NCI-H1417 (cell line): ENCODE results near the gene CEP85L.

Experiments
- DNase-seq, 3 experiments: peaks; one replicate each; lab custom pipeline; 2025; lab: John Stamatoyannopoulos, UW

The CEP85L gene

GRCh38 chr6:118651282-118652050, at the start of gene CEP85L:
CEP85L (minus strand) TSS chr6:118651591; CDS start chr6:118651269, 322 bp downstream.
- DNase-seq, result peak; percentile 92 to 99 (median 97)

DNA sequence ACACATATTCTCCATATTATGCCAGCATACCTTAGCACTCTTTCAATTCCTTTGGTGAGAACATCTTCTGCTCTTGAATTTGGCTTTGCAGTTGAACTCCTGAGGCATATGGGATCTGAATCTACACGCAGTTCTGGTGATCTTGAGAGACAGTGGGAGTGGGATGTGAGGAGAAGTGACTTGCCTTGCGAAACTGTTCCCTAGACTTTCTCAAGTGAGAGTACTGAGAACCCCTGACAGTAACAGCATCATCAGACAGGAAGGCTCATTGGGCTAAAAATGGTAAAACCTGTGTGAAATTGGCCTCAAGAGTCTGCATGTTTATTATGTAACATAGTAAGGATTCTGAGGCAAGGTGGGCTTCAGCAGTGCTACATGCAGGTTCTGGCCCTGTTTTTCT, 49.1 kb upstream of the CEP85L start:
- no peak for DNase-seq

DNA sequence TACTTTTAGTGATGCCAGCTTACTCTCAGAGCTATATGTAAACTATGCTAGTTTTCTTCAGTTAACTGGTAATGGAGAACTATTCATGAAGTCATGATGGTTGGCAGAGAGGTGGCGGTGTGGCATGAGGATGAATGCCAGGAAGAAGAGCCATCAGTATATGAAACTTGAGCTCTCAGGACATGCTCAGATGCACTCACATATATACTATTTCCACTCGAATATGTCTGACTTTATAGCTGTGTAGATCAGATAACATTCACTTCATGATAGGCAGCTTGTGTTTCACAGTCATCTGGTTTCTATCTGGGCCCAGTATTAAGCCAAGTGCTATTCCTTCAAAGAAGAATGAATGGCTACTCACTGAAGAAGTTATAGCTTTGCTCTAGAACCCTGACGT, 46.2 kb upstream of the CEP85L start:
- DNase-seq, result peak in 1 of 3 experiments; percentile 66

GRCh38 chr6:118696271-118696670, 44.9 kb upstream of the CEP85L start:
- no peak for DNase-seq

DNA sequence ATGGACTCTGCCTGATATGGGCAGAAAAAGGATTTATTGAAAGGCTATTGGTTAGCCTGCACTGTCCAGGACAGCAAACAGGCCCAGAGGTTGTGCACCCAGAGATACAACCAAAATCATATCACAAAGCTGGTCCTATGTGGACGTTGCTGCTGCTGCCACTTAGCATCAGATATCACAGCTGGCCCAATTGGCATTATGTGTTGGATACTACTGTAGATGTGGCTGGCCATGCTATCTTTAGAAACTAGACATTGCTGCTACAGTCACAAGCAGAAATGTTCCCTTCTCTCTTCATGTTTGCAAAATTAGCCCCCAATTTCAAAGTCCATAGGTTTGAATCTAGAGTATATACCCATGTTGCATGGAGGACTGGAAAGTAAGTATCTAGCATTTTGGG, 42.2 kb upstream of the CEP85L start:
- DNase-seq, result no peak

- DNase-seq, result no peak
Observed at GRCh38 chr6:118685823-118686449, 34.5 kb upstream of the CEP85L start.

DNA sequence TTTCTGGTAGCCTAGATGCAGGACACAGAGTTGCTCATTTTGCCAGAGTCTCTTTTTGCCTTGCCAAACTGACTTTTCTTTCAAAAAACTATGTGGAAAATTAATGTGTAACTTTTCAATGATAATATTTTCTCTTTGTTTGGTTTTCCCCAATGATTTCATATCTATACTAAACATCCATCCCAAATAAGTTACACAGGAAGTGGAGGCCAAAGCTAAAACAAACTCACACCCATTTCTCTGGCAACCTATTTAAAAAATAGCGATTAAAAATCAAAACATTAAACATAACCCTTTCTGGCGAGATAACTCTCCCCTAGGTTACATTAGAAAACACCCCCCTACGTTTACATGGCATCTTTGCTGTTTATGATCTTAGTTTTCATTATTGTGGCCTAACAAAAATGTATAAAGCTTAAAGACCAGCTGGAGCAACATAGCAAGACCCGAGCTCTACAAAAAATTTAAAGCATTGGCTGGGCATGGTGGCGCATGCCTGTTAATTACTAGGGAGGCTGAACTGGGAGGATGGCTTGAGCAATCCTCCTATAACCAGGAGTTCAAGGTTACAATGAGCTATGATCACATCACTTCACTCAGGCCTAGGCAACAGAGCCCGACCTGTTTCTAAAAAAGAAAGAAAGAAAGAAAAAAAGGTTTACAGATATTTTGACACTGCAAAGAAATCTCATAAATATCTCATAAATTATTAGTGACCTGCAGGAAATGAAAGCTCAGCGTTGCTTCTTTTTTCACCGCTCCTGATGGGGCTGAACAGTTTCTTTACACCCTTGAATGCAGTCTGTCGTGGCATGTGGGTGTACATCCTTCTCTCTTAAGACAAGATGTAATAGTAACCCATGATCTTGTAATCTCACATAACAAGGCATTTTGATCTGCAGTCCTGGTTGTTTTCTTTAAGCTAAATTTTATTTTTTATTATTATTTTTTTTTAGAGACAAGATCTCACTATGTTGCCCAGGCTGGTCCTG, 32.8 kb upstream of the CEP85L start:
- DNase-seq, result no peak

DNA sequence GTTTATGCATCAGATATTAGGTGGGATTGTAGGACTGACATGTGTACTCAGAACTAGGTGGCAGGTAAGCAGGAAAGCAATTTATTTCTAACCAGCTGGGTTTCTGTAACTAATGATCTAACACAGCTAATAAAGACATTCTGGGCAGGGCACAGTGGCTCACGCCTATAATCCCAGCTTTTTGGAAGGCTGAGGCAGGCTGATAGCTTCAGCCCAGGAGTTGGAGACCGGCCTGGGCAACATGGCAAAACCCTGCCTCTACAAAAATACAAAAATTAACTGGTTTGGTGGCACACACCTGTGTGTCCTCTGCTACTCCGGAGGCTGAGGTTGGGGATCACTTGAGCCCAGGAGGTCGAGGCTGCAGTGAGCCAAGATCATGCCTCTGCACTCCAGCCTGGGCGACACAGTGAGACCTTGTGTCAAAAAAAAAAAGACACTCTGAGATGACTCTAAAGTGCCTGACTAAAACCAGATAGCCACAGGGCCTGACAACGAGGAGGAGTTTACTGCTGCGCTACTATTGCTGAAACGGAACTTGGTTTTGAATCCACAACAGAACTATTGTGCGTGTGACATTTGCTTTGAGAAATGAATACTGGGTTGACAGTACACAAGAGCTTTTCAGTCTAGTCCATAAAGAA, 29.2 kb upstream of the CEP85L start:
- DNase-seq, result no peak

GRCh38 chr6:118679327-118679901, 28.0 kb upstream of the CEP85L start:
- DNase-seq, result no peak

DNA sequence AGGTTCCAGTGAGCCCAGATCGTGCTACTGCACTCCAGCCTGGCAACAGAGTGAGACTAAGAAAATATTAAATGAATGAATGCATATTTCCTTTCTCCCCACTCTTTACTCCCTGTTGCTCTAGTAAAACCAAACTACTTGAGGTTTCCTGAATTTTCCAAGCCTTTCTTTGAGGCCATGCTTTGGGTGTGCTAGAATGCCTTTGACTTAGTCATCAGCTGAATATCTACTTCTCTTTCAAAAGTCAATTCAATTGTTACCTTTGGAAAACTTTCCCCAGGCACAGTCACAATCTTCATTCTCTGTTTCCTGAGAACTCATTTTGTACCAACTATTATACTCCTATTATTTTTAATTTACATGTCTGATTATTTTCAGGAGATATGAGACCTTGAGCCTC, 27.5 kb upstream of the CEP85L start:
- DNase-seq, result no peak

- no peak for DNase-seq
Observed at GRCh38 chr6:118677193-118677592, 25.8 kb upstream of the CEP85L start.

DNA sequence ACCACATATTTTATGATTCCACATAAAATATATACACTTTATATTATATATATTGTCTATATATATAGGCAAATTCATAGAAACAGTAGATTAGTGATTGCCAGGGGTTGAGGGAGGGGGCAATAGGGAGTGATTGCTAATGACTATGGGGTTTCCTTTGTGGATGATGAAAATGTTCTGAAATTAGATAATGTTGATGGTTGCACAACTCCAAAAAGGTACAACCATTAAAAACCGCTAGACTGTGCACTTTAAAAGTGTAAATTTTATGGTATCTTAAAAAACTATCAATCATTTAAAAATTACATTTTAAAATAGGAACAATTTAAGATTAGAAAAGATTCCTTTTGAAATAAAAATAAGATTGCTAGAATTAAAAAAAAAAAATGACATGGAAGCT, 23.8 kb upstream of the CEP85L start:
- DNase-seq, result no peak

DNA sequence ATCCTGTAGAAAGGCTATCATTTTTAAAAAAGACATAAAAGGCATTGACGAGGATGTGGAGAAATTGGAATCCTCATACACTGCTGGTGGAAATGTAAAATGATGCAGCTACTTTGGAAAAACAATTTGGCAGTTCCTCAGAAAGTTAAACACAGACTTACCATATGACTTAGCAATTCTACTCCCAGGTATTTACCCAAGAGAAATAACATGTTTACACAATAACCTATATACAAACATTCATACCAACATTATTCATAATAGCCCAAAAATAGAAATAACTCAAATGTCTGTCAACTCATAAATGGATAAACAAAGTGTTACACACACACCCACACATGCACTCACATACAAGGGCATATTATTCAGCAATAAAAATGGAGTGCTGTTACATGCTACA, 23.4 kb upstream of the CEP85L start:
- DNase-seq, result no peak

DNA sequence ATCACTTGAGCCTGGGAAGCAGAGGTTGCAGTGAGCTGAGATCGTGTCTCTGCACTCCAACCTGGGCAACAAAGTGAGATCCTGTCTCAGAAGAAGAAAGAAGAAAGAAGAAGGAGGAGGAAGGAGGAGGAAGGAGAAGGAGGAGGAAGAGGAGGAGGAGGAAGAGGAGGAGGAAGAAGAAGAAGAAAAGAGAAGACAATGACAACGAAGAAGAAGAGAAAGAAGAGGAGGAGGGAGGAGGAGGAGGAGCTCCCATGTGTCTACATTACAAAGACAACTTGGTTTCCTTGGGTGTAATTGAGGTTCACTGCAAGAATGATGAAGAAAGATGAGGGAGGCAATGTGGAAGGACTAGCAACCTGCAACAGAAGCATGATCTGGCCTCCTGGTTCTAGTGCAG, 21.3 kb upstream of the CEP85L start:
- DNase-seq, result no peak

- no peak for DNase-seq
Observed at GRCh38 chr6:118669561-118669960, 18.2 kb upstream of the CEP85L start.

DNA sequence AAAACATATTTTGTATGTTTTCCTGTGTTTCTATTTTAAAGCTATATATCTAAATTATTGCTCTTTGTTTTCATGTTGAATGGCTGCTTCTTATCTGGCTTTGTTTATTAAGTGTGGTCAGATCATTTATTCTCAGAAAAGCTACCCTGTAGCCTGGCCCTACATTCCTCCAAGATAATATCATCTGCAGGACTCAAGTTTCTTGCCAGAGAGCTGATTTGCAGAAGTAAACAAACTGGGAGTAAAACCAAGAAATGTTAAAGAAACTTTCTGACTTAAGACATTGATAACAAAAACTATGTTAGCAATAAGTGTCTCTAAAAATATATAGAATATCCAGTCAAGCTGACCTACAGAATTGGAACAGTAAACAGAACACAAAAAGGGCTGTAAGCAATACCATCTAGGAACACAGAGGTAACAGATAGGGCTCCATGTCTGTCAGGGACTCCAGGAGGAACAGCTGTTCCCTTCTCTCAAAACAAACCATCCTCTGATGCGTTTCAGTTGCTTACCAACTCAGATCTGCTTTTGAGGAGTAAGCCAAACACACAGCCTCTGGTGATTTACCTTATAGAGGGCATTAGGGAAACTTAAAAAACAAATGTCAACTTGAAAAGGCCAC, 17.5 kb upstream of the CEP85L start:
- no peak for DNase-seq

GRCh38 chr6:118667988-118668387, 16.6 kb upstream of the CEP85L start:
- no peak for DNase-seq

- DNase-seq, result no peak
Observed at GRCh38 chr6:118665011-118665410, 13.6 kb upstream of the CEP85L start.

DNA sequence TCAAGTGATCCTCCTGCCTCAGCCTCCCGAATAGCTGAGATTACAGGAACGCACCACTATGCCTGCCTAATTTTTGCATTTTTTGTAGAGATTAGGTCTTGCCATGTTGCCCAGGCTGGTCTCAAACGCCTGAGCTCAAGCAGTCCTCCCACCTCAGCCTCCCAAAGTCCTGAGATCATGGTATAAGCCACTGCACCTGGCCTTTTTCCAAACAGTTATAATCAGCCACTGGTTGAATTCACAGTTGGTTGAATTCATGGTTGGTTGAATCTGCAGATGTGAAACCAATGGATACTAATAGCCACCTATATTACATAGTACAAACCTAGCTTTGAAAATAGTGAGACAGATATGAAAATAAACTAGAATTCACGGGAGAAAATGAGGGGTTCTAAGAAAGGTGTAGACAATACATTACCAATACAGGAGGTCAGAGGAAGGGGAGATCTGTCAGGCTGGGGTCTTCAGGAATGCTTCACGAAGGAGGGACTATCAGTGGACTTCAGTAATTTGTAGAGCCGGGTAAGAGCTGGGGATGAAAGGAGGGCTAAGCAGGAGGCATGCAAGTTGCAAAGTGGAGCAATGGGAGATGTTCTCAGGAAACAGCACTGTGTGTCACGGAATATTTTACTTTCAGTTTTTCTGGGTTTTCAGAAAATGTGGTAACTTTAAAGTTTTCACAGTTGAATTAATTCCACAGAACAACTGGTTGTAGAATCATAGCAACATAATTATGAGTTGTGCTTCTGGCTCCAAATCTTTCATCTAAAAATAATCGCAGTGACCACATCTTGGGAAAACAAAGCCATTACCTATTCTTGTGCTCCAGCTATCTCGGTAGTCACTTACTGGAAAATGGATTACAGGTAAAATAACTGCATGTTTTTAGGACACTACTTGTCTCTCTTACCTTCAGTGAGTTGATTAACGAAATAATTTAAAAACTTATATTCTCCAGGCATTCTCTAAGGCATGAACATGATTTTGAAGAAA, 12.9 kb upstream of the CEP85L start:
- peak in 1 of 3 experiments; percentile 34 for DNase-seq

DNA sequence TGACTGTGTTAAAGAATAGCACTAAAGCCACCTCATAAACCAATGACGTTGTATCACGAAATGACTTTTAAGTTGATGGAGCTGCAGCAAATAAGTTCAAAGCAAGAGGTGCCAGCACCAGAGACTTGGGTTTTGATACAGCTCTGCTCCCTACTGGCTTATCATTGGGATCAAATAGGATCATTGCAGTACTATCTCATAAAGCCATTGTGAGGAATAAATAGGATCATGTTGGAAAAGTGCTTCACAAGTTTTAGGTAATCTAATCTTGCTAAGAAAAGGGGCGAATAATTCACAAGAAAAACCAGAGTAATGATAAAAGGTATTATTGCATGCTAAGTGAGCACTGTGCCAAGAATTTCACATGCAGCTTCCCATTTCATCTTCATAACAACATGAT, 10.4 kb upstream of the CEP85L start:
- no peak for DNase-seq
